IPS-20b (cell line): ENCODE data around the gene CHRNA3.

Experiments used
- H3K27ac ChIP-seq: one replicate; pipeline ENCODE4 v1.5.1; 2013; ENCODE audit warnings: low read length
- H3K27me3 ChIP-seq: 2 replicates; pipeline ENCODE4 v1.6.1; 2013; ENCODE audit warnings: mild to moderate bottlenecking, low read length, inconsistent platforms; ENCODE audit not compliant: insufficient read depth
- H3K36me3 ChIP-seq: 2 replicates; pipeline ENCODE4 v1.6.1; 2013; ENCODE audit warnings: low read depth, mild to moderate bottlenecking, inconsistent platforms, low read length, moderate library complexity; ENCODE audit not compliant: insufficient read depth
- H3K4me1 ChIP-seq: 2 replicates; pipeline ENCODE4 v1.6.1; 2013; ENCODE audit warnings: mild to moderate bottlenecking, control low read depth, inconsistent platforms, low read length, moderate library complexity; ENCODE audit not compliant: insufficient read depth
- H3K4me3 ChIP-seq: 2 replicates; pipeline ENCODE4 v1.5.1; 2013; ENCODE audit warnings: mild to moderate bottlenecking, low read length, inconsistent platforms
- H3K9ac ChIP-seq: 2 replicates; pipeline ENCODE4 v1.6.1; 2013; ENCODE audit warnings: low read depth, mild to moderate bottlenecking, inconsistent platforms, low read length, moderate library complexity
- H3K9me3 ChIP-seq: 2 replicates; pipeline ENCODE4 v1.6.1; 2013; ENCODE audit warnings: mild to moderate bottlenecking, low read depth, low read length, inconsistent platforms; ENCODE audit not compliant: insufficient read depth

CHRNA3 gene

GRCh38 chr15:78623786-78624497 lies 3.1 kb upstream of the CHRNA3 start:
- H3K4me1 ChIP-seq: no peaks in the 10 kb centered on the region
- H3K4me3 ChIP-seq: no peak overlapping the region
- no peak overlapping the region for H3K9ac ChIP-seq
- H3K36me3 ChIP-seq: no peaks in the 10 kb centered on the region
- no peaks in the 10 kb centered on the region for H3K9me3 ChIP-seq
- peaks cover 38% of the 10 kb centered on the region for H3K27me3 ChIP-seq
- no peak overlapping the region for H3K27ac ChIP-seq

- Histone ChIP-seq H3K4me3 (no peak overlapping the region), H3K36me3 (no peaks in the 10 kb centered on the region), H3K9me3 (no peaks in the 10 kb centered on the region), H3K27ac (no peak overlapping the region), H3K4me1 (no peaks in the 10 kb centered on the region), H3K9ac (no peak overlapping the region), H3K27me3 (peaks cover 43% of the 10 kb centered on the region)
These were observed 1.1 kb upstream of the CHRNA3 start for GRCh38 chr15:78621810-78622402.

- H3K9me3 ChIP-seq: no peaks in the 10 kb centered on the region
- no peaks in the 10 kb centered on the region for H3K4me1 ChIP-seq
- H3K36me3 ChIP-seq: no peaks in the 10 kb centered on the region
- no peak overlapping the region for H3K27ac ChIP-seq
- H3K9ac ChIP-seq: no peak overlapping the region
- H3K27me3 ChIP-seq: peaks cover 43% of the 10 kb centered on the region
- peak overlapping the region; percentile 67 for H3K4me3 ChIP-seq
These were observed 722 bp downstream of the CHRNA3 start for GRCh38 chr15:78620021-78620526.

GRCh38 chr15:78619022-78619950 lies 1.5 kb downstream of the CHRNA3 start:
- Histone ChIP-seq H3K9me3 (no peaks in the 10 kb centered on the region), H3K36me3 (no peaks in the 10 kb centered on the region), H3K27me3 (peaks cover 43% of the 10 kb centered on the region), H3K9ac (no peak overlapping the region), H3K27ac (no peak overlapping the region), H3K4me1 (no peaks in the 10 kb centered on the region), H3K4me3 (peak overlapping the region; percentile 67)

- no peaks in the 10 kb centered on the region for H3K36me3 ChIP-seq
- H3K27me3 ChIP-seq: peaks cover 43% of the 10 kb centered on the region
- no peak overlapping the region for H3K27ac ChIP-seq
- H3K4me1 ChIP-seq: no peaks in the 10 kb centered on the region
- H3K9me3 ChIP-seq: no peaks in the 10 kb centered on the region
- no peak overlapping the region for H3K4me3 ChIP-seq
- no peak overlapping the region for H3K9ac ChIP-seq
These were observed 2.3 kb downstream of the CHRNA3 start for GRCh38 chr15:78618490-78618934.

GRCh38 chr15:78618064-78618463 lies 2.7 kb downstream of the CHRNA3 start:
- H3K36me3 ChIP-seq: no peaks in the 10 kb centered on the region
- no peak overlapping the region for H3K9ac ChIP-seq
- H3K4me1 ChIP-seq: no peaks in the 10 kb centered on the region
- no peaks in the 10 kb centered on the region for H3K9me3 ChIP-seq
- peaks cover 43% of the 10 kb centered on the region for H3K27me3 ChIP-seq
- H3K27ac ChIP-seq: no peak overlapping the region
- no peak overlapping the region for H3K4me3 ChIP-seq

- Histone ChIP-seq H3K4me3 (no peak overlapping the region), H3K9ac (no peak overlapping the region), H3K9me3 (no peaks in the 10 kb centered on the region), H3K27me3 (peaks cover 40% of the 10 kb centered on the region), H3K4me1 (no peaks in the 10 kb centered on the region), H3K36me3 (no peaks in the 10 kb centered on the region), H3K27ac (no peak overlapping the region)
These were observed 3.3 kb downstream of the CHRNA3 start for GRCh38 chr15:78617516-78617915.

GRCh38 chr15:78617076-78617475 lies 3.7 kb downstream of the CHRNA3 start:
- Histone ChIP-seq H3K27me3 (peaks cover 36% of the 10 kb centered on the region), H3K4me3 (no peak overlapping the region), H3K27ac (no peak overlapping the region)

GRCh38 chr15:78616506-78616905 lies 4.3 kb downstream of the CHRNA3 start:
- peaks cover 30% of the 10 kb centered on the region for H3K27me3 ChIP-seq
- H3K9ac ChIP-seq: no peak overlapping the region
- H3K4me3 ChIP-seq: no peak overlapping the region
- H3K36me3 ChIP-seq: no peaks in the 10 kb centered on the region
- H3K4me1 ChIP-seq: no peaks in the 10 kb centered on the region
- no peaks in the 10 kb centered on the region for H3K9me3 ChIP-seq
- no peak overlapping the region for H3K27ac ChIP-seq

More at GRCh38 chr15:78617076-78617475, 3.7 kb downstream of the CHRNA3 start:
- Histone ChIP-seq H3K4me1 (no peaks in the 10 kb centered on the region), H3K9ac (no peak overlapping the region), H3K36me3 (no peaks in the 10 kb centered on the region), H3K9me3 (no peaks in the 10 kb centered on the region)

GRCh38 chr15:78615151-78615589 lies 5.6 kb downstream of the CHRNA3 start:
- H3K27ac ChIP-seq: no peak overlapping the region
- no peaks in the 10 kb centered on the region for H3K36me3 ChIP-seq
- no peaks in the 10 kb centered on the region for H3K9me3 ChIP-seq
- H3K4me3 ChIP-seq: no peak overlapping the region
- H3K4me1 ChIP-seq: no peaks in the 10 kb centered on the region
- peaks cover 18% of the 10 kb centered on the region for H3K27me3 ChIP-seq
- no peak overlapping the region for H3K9ac ChIP-seq

GRCh38 chr15:78614021-78614420 lies 6.8 kb downstream of the CHRNA3 start:
- H3K9ac ChIP-seq: no peak overlapping the region
- no peaks in the 10 kb centered on the region for H3K36me3 ChIP-seq
- H3K4me3 ChIP-seq: no peak overlapping the region
- no peaks in the 10 kb centered on the region for H3K9me3 ChIP-seq
- no peaks in the 10 kb centered on the region for H3K4me1 ChIP-seq
- H3K27ac ChIP-seq: no peak overlapping the region
- peaks cover 6% of the 10 kb centered on the region for H3K27me3 ChIP-seq
